ENCODE measurements around the gene UCN2.
"Not testable (repeated sequence)": the region's sequence is repeated elsewhere in the genome, so short reads cannot be mapped to it uniquely, and the experiment has no call there.

Gene UCN2

GRCh38 chr3:48536116-48536515 is 27.5 kb downstream of the UCN2 start:
- no peak for DNase-seq (ENCODE audit: low read depth, low spot score)

- DNase-seq (ENCODE audit: low read depth, low spot score) = no peak
Measured at GRCh38 chr3:48535578-48535977, 28.0 kb downstream of the UCN2 start.

GRCh38 chr3:48532977-48533337 is 30.6 kb downstream of the UCN2 start:
- DNase-seq (ENCODE audit: low read depth, low spot score) = no peak

- no peak for DNase-seq (ENCODE audit: low read depth, low spot score)
Measured at GRCh38 chr3:48532271-48532976, 31.2 kb downstream of the UCN2 start.

GRCh38 chr3:48530701-48531100 is 32.9 kb downstream of the UCN2 start:
- not testable (repeated sequence) for DNase-seq (ENCODE audit: low read depth, low spot score)

- no peak for DNase-seq (ENCODE audit: low read depth, low spot score)
Measured at GRCh38 chr3:48528754-48529153, 34.8 kb downstream of the UCN2 start.

GRCh38 chr3:48528048-48528447 is 35.5 kb downstream of the UCN2 start:
- DNase-seq (ENCODE audit: low read depth, low spot score) = no peak

- no peak for DNase-seq (ENCODE audit: low read depth, low spot score)
Measured at GRCh38 chr3:48524970-48525369, 38.6 kb downstream of the UCN2 start.

GRCh38 chr3:48521635-48522034 is 41.9 kb downstream of the UCN2 start:
- no peak for DNase-seq (ENCODE audit: low read depth, low spot score)

GRCh38 chr3:48519277-48519643 is 44.3 kb downstream of the UCN2 start:
- no peak for DNase-seq (ENCODE audit: low read depth, low spot score)

- DNase-seq (ENCODE audit: low read depth, low spot score) = no peak
Measured at GRCh38 chr3:48518638-48519276, 44.8 kb downstream of the UCN2 start.

GRCh38 chr3:48518069-48518468 is 45.5 kb downstream of the UCN2 start:
- DNase-seq (ENCODE audit: low read depth, low spot score) = no peak

- DNase-seq (ENCODE audit: low read depth, low spot score) = no peak
Measured at GRCh38 chr3:48516571-48516970, 47.0 kb downstream of the UCN2 start.

- no peak for DNase-seq (ENCODE audit: low read depth, low spot score)
Measured at GRCh38 chr3:48514431-48515227, 49.0 kb downstream of the UCN2 start.

Data from activated naive CD8-positive, alpha-beta T cell treated with anti-CD3 and anti-CD28 coated beads, Interleukin-2, amount 50 U/mL, for 16 hours (primary cell).